Activated CD4-positive, alpha-beta T cell treated with anti-CD3 and anti-CD28 coated beads, Interleukin-2, amount 50 U/mL, for 16 hours (primary cell): Measurements from ENCODE around the gene EIF2AK2.
"Not testable (repeated sequence)": the region's sequence is repeated elsewhere in the genome, so short reads cannot be mapped to it uniquely, and the experiment has no call there.

Experiments used
- DNase-seq: peaks from one replicate; pipeline ENCODE4 v3.0.0-alpha.2; 2020

The EIF2AK2 gene

DNA sequence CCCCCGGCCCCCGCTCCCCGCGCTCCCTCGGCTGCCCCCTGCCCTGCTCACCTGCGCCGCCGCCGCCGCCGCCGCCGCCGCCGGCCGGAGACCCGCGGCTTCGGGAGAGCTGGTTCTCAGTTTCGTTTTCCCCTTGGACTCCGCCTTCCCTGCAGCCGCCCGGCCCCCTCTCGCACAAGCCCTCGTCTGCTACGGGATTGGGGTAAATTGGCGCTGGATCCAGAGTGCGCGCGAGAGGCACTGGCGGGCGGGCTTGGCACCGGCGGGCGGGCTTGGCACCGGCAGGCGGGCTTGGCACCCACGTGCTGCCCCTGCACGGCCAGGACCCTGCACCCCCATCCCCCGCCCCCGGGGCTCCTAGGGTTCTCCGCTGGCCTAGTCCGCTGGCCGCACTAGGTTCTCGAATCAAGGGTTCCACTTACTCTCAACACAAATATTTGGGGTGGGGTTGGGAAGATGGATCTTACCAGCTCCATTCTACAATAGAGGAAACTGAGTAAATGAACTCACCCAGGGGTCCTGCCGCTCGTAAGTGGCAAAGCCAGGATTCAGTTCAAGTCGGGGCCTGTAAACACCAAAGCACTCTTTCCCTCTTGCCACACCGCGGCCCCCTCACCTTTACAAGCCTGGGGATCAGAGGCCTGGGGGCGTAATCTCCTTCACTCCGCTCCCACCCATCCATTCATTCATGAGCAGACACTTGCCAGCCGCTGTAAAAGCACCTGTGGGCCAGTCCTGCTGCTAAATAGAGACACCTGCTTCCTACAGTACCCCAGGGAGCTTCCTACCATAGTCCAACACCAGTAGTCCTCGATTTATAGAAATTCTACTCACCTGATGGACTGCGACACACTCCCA lies at the start of gene EIF2AK2:
EIF2AK2 (minus strand) TSS at position 124 of the 858 bp plus-strand sequence. CDS start 9,174 bp downstream, outside the sequence.
- DNase-seq, result peak; percentile 88

DNA sequence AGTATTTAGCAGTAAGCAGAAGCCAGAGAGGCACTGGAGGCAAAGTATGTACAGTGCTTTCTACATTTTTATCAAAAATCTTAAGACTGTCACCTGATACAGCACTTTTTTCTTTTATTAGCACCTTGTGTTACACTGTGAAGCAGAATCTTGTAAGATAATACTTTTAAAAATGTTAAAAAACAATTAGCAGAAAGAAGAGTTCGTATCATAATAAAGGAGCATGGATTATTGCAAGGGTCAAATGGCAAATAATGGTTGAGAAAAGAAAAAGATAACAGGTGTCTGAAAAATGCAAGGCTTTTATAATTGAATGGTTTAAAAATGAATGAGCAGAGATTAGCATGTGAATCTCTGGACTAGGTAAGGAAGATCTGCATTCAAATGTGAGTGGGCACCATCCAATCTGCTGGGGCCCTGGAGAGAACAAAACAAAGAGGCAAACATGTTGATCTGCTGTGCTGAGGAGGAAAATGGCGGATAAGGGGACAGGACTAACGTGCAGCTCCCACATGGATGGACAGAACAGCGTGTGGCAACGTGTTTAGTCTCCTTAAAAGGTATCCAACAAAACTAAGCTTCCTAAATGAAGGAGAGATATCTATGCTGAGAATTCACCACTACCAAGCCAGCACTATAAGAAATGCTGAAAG lies 49.0 kb upstream of the EIF2AK2 start:
- no peak for DNase-seq

DNA sequence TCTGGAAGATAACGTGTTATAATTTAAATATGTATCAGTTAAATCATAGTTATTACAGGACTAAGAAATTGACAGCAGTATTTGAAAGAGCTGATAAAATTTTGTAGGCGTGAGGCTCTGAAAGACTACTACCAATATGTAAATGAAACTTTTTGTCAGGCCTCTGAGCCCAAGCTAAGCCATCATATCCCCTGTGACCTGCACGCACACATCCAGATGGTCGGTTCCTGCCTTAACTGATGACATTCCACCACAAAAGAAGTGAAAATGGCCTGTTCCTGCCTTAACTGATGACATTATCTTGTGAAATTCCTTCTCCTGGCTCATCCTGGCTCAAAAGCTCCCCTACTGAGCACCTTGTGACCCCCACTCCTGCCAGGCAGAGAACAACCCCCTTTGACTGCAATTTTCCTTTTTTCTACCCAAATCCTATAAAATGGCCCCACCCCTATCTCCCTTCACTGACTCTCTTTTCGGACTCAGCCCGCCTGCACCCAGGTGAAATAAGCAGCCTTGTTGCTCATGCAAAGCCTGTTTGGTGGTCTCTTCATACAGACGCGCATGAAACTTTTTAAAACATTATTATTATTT lies 48.4 kb upstream of the EIF2AK2 start:
- not testable (repeated sequence) for DNase-seq

DNA sequence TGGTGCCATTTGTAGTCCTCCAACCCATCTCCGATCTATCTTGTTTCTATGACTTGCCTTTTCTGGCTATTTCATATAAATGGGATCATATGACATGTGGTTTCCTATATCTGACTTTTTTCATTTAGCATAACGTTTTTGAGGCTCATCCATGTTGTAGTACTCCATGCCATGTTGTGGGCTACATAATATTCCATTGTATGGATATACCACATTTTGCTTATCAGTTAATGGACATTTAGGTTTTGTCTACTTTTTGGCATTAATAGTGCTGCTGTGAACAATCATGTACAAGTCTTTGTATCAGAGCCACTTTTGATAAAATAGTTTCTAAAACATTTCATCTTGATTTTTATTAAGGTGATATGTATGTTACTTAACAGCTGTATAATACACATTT lies 46.9 kb upstream of the EIF2AK2 start:
- DNase-seq, result no peak

DNA sequence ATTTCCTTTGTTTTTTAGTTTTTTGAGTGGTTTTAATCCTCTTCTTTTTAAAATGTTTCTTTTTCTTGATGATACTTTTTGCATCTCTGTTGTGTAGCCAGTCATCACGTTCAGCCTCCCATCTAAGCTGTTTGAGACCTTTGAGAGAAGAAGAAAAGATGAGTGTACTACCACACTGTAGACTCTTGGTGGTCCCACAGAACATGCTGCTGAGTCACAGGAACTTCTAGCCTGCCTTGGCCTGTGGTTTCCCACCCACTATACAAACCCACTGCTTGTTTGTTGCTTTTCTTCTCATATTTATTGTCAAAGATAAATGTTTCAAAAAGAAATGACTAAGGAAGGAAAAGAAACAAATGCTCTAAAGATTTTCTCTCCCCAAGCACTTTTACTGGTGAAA lies 45.0 kb upstream of the EIF2AK2 start:
- DNase-seq, result peak; percentile 43

DNA sequence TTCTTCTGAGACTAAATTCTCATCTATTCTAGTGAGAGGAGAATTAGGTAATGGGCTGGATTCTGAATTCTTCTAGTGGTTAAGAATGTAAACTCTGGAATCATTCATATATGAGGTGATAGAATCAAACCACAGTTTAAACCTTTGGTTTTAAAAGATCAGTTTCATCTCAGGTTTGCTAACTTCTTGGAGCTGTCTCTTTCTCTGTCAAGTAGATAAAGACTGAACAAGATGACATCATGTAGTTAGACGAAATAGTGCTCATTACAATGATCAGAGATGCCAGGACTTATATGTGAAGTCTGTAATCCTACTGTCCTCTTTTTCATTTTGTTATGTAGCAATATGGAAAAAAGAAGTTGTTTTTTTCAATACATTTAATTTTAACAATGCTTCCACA lies 44.4 kb upstream of the EIF2AK2 start:
- DNase-seq, result peak; percentile 5

DNA sequence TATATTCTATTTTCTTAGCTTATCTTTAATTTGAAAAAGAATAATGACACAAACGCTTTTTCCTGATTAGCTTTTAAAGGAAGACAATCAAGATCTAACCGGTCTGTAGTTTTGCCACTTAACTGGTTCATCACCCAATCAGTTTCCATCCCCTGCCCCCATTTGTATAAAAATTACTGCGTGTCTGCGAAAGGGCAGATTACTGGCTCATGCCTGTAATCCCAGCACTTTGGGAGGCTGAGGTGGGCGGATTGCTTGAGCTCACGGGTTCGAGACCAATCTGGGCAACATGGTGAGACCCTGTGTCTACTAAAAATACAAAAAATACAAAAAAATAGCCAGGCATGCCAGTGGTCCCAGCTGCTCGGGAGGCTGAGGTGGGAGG lies 41.9 kb upstream of the EIF2AK2 start:
- no peak for DNase-seq

DNA sequence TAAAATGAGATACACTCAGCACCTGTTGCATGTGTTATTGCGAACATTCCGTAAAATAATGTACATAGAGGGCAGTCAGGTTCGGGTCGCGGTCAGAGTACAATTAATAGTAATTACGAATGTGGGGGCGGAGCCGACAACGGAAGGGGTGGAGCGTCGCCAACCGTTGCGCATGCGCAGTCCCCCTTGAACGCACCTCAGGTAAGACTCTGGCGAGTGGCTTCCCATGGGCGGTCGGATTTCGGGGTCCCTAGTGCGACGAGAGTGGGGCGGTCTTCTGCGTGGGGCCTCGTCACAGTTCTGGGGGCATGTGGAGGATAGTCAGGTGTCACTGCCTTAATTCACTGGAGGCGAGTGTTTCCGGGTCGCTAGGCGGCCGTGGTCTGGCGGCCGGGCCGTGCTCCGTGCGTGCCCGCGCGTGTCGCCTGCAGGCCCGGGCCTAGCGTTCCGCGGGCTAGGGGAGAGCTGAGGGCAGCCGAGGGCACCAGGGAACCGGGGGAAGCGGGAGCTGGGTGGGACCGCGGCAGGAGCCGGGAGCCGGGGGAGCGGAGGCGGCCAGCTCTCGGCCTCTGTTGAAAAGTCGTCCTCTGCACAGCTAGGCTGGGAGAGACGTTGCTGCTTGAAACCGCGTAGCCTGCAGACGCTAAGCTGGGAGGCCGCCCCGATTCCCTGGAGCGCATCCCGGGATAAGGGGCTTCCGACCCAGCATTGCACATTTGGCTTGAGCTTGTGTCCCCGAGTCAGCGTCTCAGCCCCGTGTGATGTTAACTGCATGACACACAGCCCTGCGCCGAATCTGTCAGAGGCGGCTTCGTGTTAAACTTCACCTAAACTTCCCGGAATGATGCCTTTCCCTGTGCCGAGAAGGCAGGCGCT lies 39.8 kb upstream of the EIF2AK2 start, which contains the start of gene CEBPZOS:
CEBPZOS (plus strand) TSS at position 177 of the 876 bp plus-strand sequence. CDS start 3,209 bp downstream, outside the sequence.
- peak; percentile 90 for DNase-seq

DNA sequence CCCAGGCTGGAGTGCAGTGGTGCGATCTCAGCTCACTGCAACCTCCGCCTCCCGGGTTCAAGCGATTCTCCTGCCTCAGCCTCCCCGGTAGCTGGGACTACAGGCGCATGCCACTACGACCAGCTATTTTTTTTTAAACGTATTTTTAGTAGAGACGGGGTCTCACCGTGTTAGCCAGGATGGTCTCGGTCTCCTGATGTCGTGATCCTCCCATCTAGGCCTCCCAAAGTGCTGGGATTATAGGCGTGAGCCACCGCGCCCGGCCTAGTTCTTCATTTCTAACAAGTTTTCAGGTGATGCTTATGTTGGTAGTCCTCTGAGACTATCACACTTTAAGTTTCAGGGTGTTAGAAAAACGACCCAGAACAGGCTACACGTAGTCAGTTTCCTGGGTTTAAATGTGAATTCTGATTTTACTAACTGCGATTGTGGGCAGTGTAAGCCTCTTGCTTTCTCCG lies 39.1 kb upstream of the EIF2AK2 start:
- DNase-seq, result not testable (repeated sequence)

DNA sequence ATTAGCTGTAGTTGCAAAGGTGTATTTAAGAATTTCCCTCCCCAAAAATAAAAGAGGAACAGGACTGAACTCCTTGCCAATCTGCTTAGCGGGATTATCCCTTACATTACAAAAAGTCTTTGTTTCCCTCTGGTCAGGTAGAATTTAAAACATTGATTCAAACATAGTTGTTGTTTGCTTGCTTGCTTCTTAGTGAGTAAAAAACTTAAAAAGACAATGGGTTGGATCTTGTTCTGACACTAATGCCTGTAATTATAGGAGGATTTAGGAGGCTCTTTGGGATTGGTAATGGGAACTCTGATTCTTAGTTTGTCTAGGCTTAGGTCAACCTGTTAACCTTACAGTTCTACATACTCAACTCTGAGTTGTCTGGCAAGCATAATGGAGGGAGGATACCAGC lies 35.8 kb upstream of the EIF2AK2 start:
- no peak for DNase-seq

DNA sequence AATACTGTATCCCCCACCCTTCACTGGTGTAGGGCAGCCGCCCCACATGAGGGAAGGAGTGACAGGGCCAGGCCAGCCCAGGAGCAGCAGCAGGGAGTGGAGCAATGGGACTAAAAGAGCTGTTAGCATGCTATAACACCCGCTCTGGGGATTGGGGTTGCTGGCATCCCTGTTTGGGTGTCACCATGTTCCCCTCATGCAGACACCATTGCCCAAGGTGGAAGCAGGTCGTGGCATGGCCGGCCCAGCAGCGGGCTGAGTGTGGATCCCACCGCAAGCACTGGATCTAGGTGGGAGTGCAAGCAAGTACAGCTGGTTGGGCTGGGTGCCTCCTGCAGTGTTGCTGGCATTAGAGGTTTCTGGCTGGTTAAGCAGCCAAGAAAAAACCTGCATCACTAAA lies 35.0 kb upstream of the EIF2AK2 start:
- DNase-seq, result no peak

DNA sequence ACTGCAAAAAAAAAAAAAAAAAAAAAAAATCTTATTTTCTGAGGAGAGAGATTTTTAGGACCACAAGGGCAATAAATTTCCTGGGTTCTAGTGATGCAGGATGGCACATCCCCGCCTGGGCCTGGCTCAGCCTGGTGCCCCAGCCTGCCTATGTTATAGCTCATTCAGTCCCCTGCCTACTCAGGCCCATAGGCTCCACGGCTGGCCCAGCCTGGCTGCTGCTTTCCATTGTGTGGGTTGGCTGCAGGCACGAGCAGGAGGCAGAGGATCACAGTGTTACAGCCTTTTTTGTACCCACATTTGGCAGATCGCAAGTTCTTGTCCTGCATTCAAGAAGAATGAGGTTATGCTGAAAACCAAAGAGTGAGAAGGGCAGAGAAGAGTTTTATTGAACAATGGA lies 34.5 kb upstream of the EIF2AK2 start:
- DNase-seq, result no peak

DNA sequence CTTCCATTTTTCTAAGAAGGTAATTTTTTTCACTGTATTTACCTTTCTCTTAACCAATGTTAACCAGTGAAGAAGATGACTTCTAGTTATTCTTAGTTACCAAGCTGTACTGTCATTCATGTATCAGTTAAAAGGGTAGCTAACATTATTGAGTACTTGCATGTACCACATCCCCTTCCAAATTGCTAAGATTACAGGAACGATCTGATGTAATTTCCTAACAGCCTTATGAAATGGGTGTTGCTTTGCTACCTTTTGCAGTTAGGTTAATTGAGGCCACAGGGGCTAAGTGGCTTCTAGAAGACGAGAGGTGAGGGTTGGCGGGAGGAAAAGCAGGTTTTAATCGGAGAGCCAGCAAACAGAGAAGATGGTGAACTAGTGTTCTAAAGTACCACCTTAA lies 33.5 kb upstream of the EIF2AK2 start:
- DNase-seq, result peak; percentile 18

DNA sequence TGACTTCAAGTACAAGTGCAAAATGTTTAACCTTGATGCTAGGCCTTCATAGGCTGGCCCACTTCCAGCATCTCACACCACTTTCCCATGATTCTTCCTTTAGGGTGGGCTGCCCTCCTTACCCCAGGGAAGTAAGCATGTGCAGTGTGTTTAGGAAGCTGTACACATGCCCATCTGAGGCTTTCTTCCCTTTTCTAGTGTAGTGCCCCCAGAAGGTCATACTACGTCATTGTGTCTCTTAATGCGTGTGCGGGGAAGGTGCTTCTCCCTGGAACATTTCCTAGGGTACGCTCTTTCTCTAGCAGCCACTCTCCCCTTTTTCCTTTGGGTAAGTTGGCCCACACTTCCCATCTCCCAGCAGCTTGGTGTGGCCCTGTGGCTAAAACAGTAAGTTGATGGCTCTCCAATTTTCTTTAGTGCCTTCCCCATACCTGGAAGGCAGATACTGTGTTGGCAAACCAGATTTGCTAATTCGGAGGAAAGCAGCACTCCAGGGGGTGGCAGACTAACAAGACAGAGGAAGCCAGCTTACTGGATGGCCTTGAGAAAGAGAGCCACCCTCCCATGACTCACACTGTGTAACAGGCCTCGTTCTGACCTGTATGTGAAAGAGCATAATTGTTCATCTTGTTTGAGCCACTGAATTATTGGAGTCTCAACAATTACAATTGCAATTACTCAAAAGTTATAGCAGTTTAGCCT lies 32.8 kb upstream of the EIF2AK2 start:
- DNase-seq, result peak; percentile 11

DNA sequence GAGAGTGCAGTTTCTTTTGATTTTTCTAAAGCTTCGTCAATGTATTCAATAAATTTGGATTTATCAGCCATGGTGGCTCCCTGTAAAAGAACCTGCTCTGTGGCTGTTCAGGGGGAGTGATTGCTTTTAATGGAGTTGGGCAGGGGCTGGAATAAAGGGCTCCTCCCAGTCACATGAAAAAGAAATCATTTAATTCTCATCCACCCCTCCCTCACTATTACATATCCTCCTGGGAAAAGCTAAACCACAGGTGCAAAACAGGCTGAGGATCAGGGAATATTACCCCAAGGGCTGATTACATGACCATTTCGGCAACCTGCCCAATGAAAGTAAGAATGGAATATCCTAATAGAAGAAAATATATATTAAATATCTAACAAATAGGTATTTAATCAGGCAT lies 31.8 kb upstream of the EIF2AK2 start, which contains the start of gene SULT6B1:
SULT6B1 (minus strand) TSS at position 101 of the 400 bp plus-strand sequence; CDS start at position 71, 30 bp downstream.
- DNase-seq, result no peak

DNA sequence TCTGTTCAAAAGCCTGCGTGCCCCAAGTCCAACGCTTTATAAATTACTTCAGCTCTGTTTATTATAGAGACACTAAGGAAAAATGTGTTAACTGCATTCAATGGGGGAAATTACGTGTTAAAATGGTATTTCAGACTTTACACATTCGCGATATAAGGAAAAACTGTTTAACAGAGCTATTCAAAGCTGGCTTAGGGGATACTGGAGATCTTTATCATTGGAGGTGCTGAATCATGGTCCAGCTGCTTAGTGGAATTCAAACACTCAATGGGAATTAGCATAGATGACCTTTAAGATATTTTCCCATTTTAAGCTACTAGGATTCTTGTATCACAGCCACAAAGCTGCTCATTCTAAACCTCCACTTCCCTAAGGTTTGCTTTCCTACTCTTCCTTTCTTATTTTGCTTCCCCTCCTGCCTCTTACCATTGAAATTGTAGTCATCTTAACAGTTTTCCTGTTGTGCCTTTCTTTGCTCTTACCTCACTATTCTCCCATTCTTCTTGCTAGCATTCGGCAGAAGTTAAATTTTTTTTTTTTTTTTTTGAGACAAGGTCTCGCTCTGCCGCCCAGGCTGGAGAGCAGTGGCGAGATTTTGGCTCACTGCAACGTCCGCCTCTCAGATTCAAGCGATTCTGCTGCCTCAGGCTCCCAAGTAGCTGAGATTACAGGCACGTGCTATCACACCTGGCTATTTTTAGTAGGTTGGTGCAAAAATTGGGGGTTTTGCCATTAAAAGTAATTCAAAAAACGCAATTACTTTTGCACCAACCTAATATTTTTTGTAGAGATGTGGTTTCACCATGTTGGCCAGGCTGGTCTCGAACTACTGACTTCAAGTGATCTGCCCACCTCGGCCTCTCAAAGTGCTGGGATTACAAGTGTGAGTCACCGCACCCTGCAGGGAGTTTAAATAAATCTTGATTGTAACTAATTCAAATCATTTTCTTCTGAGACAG lies 25.2 kb upstream of the EIF2AK2 start:
- no peak for DNase-seq

DNA sequence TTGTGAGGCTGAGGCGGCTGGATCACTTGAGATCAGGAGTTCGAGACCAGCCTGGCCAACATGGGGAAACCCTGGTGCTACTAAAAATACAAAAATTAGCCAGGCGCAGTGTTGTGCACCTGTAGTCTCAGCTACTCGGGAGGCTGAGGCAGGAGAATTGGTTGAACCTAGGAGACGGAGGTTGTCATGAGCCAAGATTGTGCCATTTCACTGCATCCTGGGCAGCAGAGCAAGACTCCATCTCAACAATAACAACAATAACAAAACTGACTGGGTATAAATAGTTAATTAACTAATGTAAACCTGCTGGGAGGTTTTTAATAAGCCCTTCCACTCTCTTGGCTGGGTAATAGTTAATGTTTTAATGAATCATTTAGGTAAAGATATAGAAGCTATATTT lies 23.9 kb upstream of the EIF2AK2 start:
- DNase-seq, result no peak

DNA sequence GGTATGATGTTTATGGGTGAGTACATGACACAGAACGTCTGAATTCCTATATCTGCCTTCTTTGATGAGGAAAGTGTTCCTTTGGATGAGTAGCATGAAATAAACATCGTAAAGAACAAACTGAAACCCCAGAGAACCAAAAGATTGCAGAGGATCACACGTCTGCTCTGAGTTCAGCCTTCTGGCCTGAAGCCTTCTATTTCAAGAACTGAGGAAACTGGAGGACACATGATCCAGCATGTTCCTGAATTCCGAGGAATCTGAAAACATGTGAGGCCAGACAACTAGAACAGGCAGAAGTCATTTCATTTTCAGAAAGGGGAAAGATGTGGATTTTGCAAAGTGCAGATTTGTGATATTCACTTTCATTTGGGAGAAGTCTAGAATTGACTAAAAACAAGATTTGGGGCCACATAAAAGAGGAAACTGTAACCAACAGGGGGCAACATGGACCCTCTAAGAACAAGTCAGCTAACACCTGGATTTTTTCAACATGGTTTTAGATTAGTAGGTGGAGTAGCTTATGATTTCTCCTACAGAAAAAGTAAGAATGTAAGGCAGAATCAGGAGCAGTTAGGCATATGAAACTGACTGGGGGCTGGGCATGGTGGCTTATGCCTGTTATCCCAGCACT lies 23.3 kb upstream of the EIF2AK2 start:
- no peak for DNase-seq

DNA sequence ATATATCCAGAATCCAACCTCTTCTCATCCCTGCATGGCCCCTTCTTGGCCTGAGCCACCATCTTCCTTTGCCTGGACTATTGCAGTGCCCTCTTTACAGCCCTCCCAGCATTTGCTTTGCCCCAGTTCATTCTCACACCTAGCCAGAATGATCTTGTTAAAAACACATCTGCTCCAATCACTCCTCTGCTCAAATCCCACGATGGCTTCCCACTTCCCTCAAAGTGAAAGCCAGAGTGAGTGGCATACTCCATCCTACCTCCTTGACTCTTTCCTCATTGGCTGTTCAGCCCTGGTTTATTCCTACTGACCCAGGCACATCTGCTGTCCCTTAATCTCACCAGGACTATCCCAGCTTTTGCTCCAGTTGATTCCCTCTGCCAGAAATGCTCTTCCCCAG lies 17.0 kb upstream of the EIF2AK2 start:
- no peak for DNase-seq

DNA sequence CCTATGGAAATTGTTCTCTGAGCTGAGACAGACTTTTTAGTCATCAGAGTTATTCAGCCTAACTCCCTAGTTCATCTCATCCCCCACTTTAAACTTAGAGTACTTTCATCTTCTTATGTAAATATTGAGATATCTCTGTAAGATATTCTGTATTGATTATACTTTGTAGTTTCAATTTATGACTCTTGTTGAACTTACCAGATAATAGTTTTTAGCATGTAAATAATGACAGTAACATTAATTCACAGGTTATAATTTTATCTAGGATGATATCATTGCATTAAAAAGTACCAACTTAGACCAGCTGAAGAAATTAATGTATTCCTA lies 14.8 kb upstream of the EIF2AK2 start:
- no peak for DNase-seq
